CD4-positive, alpha-beta T cell treated with Interleukin-4 for 4 hours (primary cell): Measurements from ENCODE around the gene MALL.
"Not testable (repeated sequence)": the region's sequence is repeated elsewhere in the genome, so short reads cannot be mapped to it uniquely, and the experiment has no call there.

Experiments
- DNase-seq: peaks from one replicate; pipeline ENCODE4 v3.0.0-alpha.2; 2020

Gene MALL

GRCh38 chr2:110049769-110050168, 65.9 kb downstream of the MALL start:
- DNase-seq = not testable (repeated sequence)

- DNase-seq = not testable (repeated sequence)
Observed at GRCh38 chr2:110048255-110049197, 67.1 kb downstream of the MALL start.

- not testable (repeated sequence) for DNase-seq
Observed at GRCh38 chr2:110047225-110047624, 68.4 kb downstream of the MALL start.

GRCh38 chr2:110041941-110042660, 73.5 kb downstream of the MALL start:
- not testable (repeated sequence) for DNase-seq

- DNase-seq = not testable (repeated sequence)
Observed at GRCh38 chr2:110037336-110037735, 78.3 kb downstream of the MALL start.

GRCh38 chr2:110035384-110035783, 80.2 kb downstream of the MALL start:
- not testable (repeated sequence) for DNase-seq

- DNase-seq = not testable (repeated sequence)
Observed at GRCh38 chr2:110034935-110035334, 80.7 kb downstream of the MALL start.
